ENCODE results near the gene CCL25.

CCL25 gene

GRCh38 chr19:8045872-8046568 is 6.5 kb upstream of the CCL25 start:
- DNase-seq (ENCODE audit: low read depth): no peak

GRCh38 chr19:8046569-8047165 is 5.9 kb upstream of the CCL25 start:
- no peak for DNase-seq (ENCODE audit: low read depth)

GRCh38 chr19:8050274-8051096 is 2.1 kb upstream of the CCL25 start:
- peak; percentile 88 for DNase-seq (ENCODE audit: low read depth)

GRCh38 chr19:8054169-8054568 is 1.6 kb downstream of the CCL25 start:
- DNase-seq (ENCODE audit: low read depth): no peak

- no peak for DNase-seq (ENCODE audit: low read depth)
Observed at GRCh38 chr19:8056533-8056932, 4.0 kb downstream of the CCL25 start.

- no peak for DNase-seq (ENCODE audit: low read depth)
Observed at GRCh38 chr19:8057545-8058270, 5.1 kb downstream of the CCL25 start.

GRCh38 chr19:8064911-8065874 is 12.6 kb downstream of the CCL25 start:
- no peak for DNase-seq (ENCODE audit: low read depth)

GRCh38 chr19:8065875-8066261 is 13.3 kb downstream of the CCL25 start:
- DNase-seq (ENCODE audit: low read depth): no peak

GRCh38 chr19:8069096-8069973 is 16.8 kb downstream of the CCL25 start:
- DNase-seq (ENCODE audit: low read depth): no peak

GRCh38 chr19:8071912-8072311 is 19.4 kb downstream of the CCL25 start:
- DNase-seq (ENCODE audit: low read depth): no peak

GRCh38 chr19:8074501-8074900 is 21.9 kb downstream of the CCL25 start:
- no peak for DNase-seq (ENCODE audit: low read depth)

GRCh38 chr19:8075158-8076074 is 22.9 kb downstream of the CCL25 start:
- no peak for DNase-seq (ENCODE audit: low read depth)

- DNase-seq (ENCODE audit: low read depth): no peak
Observed at GRCh38 chr19:8079988-8080387, 27.4 kb downstream of the CCL25 start.

GRCh38 chr19:8080832-8081231 is 28.3 kb downstream of the CCL25 start:
- no peak for DNase-seq (ENCODE audit: low read depth)

GRCh38 chr19:8081569-8082550 is 29.3 kb downstream of the CCL25 start:
- DNase-seq (ENCODE audit: low read depth): no peak

- DNase-seq (ENCODE audit: low read depth): no peak
Observed at GRCh38 chr19:8083141-8083540, 30.6 kb downstream of the CCL25 start.

GRCh38 chr19:8084152-8084551 is 31.6 kb downstream of the CCL25 start:
- DNase-seq (ENCODE audit: low read depth): no peak

All from activated T-cell treated with anti-CD3 and anti-CD28 coated beads for 24 hours (primary cell).